Panc1 (cell line): Measurements from ENCODE around the gene SHROOM2. TPM values are rescaled to one million over a fixed set of nuclear protein-coding genes. Genes with fewer than 3 reads are reported as not detected.

Experiments
- ATAC-seq: fragments of 200-7000 bp; cut with Tn5 transposase; 2 replicates; pipeline ENCODE4 v1.9.1; 2020; ENCODE audit warnings: mild to moderate bottlenecking, moderate library complexity
- BruUV-seq: library from RNA; stranded (reverse); fragments of 400-500 nt; replicated peaks from 2 replicates; lab custom pipeline; 2021; lab: Mats Ljungman, UMichigan
- CTCF ChIA-PET: fragments of 300-600 bp; sonication (Branson Sonifier 250); formaldehyde crosslinking; loops from one replicate; lab custom pipeline; 2022; ENCODE audit warnings: antibody characterized with exemption; lab: Charles Lee
- POLR2A ChIA-PET: fragments of 300-600 bp; sonication (Branson Sonifier 250); formaldehyde crosslinking; loops from one replicate; lab custom pipeline; 2022; ENCODE audit warnings: antibody characterized with exemption; lab: Charles Lee
- DNase-seq: peaks from one replicate; pipeline ENCODE4 v3.0.0-alpha.2; 2010; ENCODE audit warnings: low read depth, low spot score
- H3K27ac ChIP-seq: 2 replicates; pipeline ENCODE4 v1.5.1; 2011; ENCODE audit warnings: mild to moderate bottlenecking, low read length, inconsistent platforms
- H3K27me3 ChIP-seq: fragments of 200-500 bp; sonication (Bioruptor generic); 2 replicates; pipeline ENCODE4 v1.6.0; 2014; ENCODE audit warnings: low read length, inconsistent platforms; ENCODE audit not compliant: control insufficient read depth, insufficient read depth
- H3K36me3 ChIP-seq: fragments of 200-500 bp; sonication (Bioruptor generic); 2 replicates; pipeline ENCODE4 v1.5.1; 2014; ENCODE audit warnings: inconsistent platforms, mild to moderate bottlenecking, low read length, moderate library complexity; ENCODE audit not compliant: control insufficient read depth, insufficient read depth
- H3K4me1 ChIP-seq: 2 replicates; pipeline ENCODE4 v1.5.1; 2011; ENCODE audit warnings: inconsistent platforms, mild to moderate bottlenecking, low read length, moderate library complexity; ENCODE audit not compliant: control insufficient read depth, insufficient read depth
- H3K4me3 ChIP-seq, 2 experiments: 2 replicates each; pipeline ENCODE4 v1.5.1; 2011 to 2012; ENCODE audit warnings: low read depth in 2 of 2, low read length in 2 of 2, mild to moderate bottlenecking in 2 of 2, inconsistent platforms in 1 of 2, moderate library complexity in 1 of 2
- H3K9me3 ChIP-seq: fragments of 200-500 bp; sonication (Bioruptor generic); 2 replicates; pipeline ENCODE4 v1.5.1; 2014; ENCODE audit warnings: low read depth, mild to moderate bottlenecking, inconsistent platforms, low read length, moderate library complexity; ENCODE audit not compliant: control insufficient read depth, insufficient read depth
- POLR2AphosphoS5 ChIP-seq: IDR thresholded peaks from 2 replicates; pipeline ENCODE4 v1.6.1; 2012; ENCODE audit warnings: mild to moderate bottlenecking, low read depth, low read length, moderate library complexity
- SIN3A ChIP-seq: IDR thresholded peaks from 2 replicates; pipeline ENCODE4 v1.6.1; 2012; ENCODE audit warnings: low read depth, mild to moderate bottlenecking, low read length, moderate library complexity, borderline replicate concordance; ENCODE audit not compliant: insufficient read depth
- TCF7L2 ChIP-seq: IDR thresholded peaks from 2 replicates; pipeline ENCODE4 v1.6.1; 2011; ENCODE audit warnings: mild to moderate bottlenecking, low read depth, low read length, inconsistent platforms
- in situ Hi-C: cut with HindIII; loops from 2 replicates; pipeline ENCODE4 v1.10.0; 2016; ENCODE audit warnings: low sequenced_read_pairs, low pct_unique_long_range_greater_than_20kb
- intact Hi-C: fragments of 100-400 bp; cut with micrococcal nuclease; formaldehyde crosslinking; loops from one replicate; pipeline ENCODE4 v1.10.0; 2022; ENCODE audit not compliant: unreplicated experiment
- total RNA-seq: library from RNA; stranded (reverse); gene quantifications from one replicate; pipeline ENCODE4 v1.2.1, GENCODE V29; 2021; ENCODE audit not compliant: unreplicated experiment
- TF ChIP-seq, protein P1 (sequence below), 2 experiments: IDR thresholded peaks; 2 replicates each; pipeline ENCODE4 v1.6.1; 2011 to 2012; ENCODE audit warnings: low read depth in 2 of 2, control low read depth in 1 of 2, low read length in 1 of 2, mild to moderate bottlenecking in 1 of 2, moderate library complexity in 1 of 2; ENCODE audit not compliant: insufficient read depth in 1 of 2
- TF ChIP-seq, protein P2 (sequence below): fragments of 450-650 bp; IDR thresholded peaks from 2 replicates; pipeline ENCODE4 v1.5.1; 2017; ENCODE audit warnings: mild to moderate bottlenecking

The SHROOM2 gene
- total RNA-seq, 1 experiment from 2014 or later: 0.72 TPM

DNA sequence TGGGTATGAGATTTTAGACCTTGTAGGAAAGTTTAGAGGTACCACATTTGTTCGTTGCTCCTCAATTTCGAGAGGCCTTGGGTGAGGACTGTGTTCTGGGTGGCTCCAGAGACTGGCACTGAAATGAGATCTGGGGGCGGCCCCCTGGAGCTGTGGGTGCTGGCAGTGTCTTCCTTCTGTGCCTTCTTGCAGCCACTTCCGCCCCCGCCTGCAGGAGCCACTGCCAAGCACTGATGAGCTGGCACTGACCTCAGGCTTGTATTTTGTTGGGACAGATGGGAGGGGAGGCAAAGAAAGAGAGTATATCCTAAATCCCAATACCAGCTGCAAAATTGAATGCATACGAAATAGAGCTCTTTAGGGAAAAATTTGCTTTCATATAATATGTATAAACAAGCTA lies 116.4 kb downstream of the SHROOM2 start:
- ATAC-seq: no peak
- H3K4me3 ChIP-seq: no peak overlapping the region
- no TSS peak for BruUV-seq
- in situ Hi-C loops (no loop called here), intact Hi-C loops (no loop called here)
- no peaks in the 10 kb centered on the region for H3K27me3 ChIP-seq
- no peak for DNase-seq
- H3K9me3 ChIP-seq: no peaks in the 10 kb centered on the region
- ChIA-PET CTCF (no interaction called here), POLR2A (no interaction called here)
- H3K36me3 ChIP-seq: no peaks in the 10 kb centered on the region
- no peaks in the 10 kb centered on the region for H3K4me1 ChIP-seq
- TF ChIP-seq SIN3A (no peak), POLR2AphosphoS5 (no peak), TCF7L2 (no peak)
- TF ChIP-seq, protein P1, sequence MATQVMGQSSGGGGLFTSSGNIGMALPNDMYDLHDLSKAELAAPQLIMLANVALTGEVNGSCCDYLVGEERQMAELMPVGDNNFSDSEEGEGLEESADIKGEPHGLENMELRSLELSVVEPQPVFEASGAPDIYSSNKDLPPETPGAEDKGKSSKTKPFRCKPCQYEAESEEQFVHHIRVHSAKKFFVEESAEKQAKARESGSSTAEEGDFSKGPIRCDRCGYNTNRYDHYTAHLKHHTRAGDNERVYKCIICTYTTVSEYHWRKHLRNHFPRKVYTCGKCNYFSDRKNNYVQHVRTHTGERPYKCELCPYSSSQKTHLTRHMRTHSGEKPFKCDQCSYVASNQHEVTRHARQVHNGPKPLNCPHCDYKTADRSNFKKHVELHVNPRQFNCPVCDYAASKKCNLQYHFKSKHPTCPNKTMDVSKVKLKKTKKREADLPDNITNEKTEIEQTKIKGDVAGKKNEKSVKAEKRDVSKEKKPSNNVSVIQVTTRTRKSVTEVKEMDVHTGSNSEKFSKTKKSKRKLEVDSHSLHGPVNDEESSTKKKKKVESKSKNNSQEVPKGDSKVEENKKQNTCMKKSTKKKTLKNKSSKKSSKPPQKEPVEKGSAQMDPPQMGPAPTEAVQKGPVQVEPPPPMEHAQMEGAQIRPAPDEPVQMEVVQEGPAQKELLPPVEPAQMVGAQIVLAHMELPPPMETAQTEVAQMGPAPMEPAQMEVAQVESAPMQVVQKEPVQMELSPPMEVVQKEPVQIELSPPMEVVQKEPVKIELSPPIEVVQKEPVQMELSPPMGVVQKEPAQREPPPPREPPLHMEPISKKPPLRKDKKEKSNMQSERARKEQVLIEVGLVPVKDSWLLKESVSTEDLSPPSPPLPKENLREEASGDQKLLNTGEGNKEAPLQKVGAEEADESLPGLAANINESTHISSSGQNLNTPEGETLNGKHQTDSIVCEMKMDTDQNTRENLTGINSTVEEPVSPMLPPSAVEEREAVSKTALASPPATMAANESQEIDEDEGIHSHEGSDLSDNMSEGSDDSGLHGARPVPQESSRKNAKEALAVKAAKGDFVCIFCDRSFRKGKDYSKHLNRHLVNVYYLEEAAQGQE (IDR thresholded peaks at IDR 0.05; ENCODE audit: insufficient read depth in 1 of 2, low read depth in 2 of 2, low read length in 1 of 2): no peak
- TF ChIP-seq, protein P2, sequence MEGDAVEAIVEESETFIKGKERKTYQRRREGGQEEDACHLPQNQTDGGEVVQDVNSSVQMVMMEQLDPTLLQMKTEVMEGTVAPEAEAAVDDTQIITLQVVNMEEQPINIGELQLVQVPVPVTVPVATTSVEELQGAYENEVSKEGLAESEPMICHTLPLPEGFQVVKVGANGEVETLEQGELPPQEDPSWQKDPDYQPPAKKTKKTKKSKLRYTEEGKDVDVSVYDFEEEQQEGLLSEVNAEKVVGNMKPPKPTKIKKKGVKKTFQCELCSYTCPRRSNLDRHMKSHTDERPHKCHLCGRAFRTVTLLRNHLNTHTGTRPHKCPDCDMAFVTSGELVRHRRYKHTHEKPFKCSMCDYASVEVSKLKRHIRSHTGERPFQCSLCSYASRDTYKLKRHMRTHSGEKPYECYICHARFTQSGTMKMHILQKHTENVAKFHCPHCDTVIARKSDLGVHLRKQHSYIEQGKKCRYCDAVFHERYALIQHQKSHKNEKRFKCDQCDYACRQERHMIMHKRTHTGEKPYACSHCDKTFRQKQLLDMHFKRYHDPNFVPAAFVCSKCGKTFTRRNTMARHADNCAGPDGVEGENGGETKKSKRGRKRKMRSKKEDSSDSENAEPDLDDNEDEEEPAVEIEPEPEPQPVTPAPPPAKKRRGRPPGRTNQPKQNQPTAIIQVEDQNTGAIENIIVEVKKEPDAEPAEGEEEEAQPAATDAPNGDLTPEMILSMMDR: no peak
- H3K27ac ChIP-seq: no peak overlapping the region

DNA sequence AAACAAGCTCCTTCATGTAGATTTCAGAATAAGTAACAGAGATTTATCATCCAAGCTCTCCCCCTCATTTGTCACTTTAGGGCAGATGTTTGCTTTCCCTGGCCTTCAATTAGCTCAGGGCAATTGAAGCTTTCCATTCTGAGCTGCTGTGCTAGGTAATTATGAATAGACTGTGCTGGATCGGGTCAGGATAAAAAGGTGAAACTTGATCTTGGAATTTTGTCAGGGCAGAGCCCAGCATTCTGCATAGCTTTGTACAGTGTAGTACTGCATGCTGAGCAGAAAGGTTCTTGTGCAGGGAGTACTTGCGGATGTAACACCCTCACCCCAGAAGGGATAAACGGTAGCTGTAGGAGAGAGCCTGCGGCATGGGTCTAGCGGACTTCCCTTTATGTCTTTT lies 116.9 kb downstream of the SHROOM2 start:
- TF ChIP-seq, protein P1 (IDR thresholded peaks at IDR 0.05; ENCODE audit: insufficient read depth in 1 of 2, low read depth in 2 of 2, low read length in 1 of 2): no peak
- TF ChIP-seq, protein P2: no peak
- TF ChIP-seq SIN3A (no peak), POLR2AphosphoS5 (no peak), TCF7L2 (no peak)
- intact Hi-C loops: no loop called here
- POLR2A ChIA-PET: no interaction called here

More for the DNA sequence above, 116.9 kb downstream of the SHROOM2 start:
- DNase-seq (no peak), ATAC-seq (no peak)
- H3K4me3 ChIP-seq: no peak overlapping the region
- no peaks in the 10 kb centered on the region for H3K36me3 ChIP-seq
- no peaks in the 10 kb centered on the region for H3K27me3 ChIP-seq
- in situ Hi-C loops: no loop called here
- CTCF ChIA-PET: no interaction called here
- H3K9me3 ChIP-seq: no peaks in the 10 kb centered on the region
- BruUV-seq: no TSS peak
- H3K4me1 ChIP-seq: no peaks in the 10 kb centered on the region
- no peak overlapping the region for H3K27ac ChIP-seq
